GM19372 (cell line): ENCODE results near the gene KAZN.

Experiments
- ATAC-seq: cut with Tn5 transposase; IDR thresholded peaks from one replicate; pipeline ENCODE4 v1.9.1; 2021; ENCODE audit warnings: mild to moderate bottlenecking, low read depth, moderate library complexity; ENCODE audit not compliant: unreplicated experiment

Gene KAZN

DNA sequence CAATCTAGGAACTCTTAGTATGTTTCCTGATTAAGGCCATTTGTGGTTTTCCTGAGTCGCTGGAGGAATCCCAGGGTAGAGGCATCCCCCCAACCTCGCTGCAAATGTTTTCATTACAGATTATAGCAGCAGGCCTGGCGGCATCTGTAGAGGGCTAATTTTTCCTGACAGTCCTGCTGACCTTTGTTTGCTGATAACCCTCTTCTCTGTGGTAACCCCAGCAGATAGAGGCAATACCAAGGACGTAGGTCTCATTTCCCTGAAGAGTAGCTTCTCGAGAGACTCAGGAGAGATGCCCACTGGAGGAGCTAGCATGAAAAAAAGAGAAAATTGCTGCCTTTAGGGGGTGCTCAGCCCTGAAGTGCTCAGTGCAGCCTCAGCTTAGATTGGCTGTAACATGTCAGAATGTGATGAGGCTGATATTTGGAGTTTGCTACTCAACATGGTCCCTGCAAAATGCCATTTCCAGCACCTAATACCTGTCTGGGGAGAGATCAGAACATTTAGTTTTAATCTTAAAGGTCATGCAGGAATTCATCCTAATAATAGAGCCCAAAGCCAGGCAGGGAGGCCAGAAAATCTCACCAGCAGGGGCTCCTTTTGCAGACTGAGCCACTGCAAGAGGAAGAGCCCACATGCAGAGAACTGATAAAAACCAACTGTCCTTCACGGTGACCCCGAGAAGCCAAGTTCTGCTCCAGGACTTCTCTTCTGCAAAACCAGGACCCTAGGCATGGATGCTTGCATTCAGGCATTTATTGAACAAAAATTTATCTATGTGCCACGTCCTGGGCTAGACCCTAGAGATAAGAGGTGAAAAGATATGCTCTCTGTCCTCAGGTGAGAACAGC is 184.5 kb downstream of the KAZN start:
- ATAC-seq: no peak

DNA sequence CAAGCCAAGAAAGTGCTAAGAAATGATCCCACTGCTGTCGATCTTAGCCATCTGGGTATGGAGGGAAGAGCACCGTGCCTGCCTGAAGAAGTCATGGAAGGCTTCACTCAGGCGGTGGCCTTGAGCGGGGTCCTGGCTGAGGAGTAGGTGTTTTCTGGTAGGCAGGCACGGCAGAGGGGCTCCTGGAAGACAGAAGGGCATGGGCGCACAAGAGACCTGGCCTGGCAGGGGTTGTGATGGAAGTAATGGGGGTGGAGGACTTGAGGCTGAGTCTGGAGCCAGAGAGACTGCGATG is 185.1 kb downstream of the KAZN start:
- ATAC-seq: no peak

DNA sequence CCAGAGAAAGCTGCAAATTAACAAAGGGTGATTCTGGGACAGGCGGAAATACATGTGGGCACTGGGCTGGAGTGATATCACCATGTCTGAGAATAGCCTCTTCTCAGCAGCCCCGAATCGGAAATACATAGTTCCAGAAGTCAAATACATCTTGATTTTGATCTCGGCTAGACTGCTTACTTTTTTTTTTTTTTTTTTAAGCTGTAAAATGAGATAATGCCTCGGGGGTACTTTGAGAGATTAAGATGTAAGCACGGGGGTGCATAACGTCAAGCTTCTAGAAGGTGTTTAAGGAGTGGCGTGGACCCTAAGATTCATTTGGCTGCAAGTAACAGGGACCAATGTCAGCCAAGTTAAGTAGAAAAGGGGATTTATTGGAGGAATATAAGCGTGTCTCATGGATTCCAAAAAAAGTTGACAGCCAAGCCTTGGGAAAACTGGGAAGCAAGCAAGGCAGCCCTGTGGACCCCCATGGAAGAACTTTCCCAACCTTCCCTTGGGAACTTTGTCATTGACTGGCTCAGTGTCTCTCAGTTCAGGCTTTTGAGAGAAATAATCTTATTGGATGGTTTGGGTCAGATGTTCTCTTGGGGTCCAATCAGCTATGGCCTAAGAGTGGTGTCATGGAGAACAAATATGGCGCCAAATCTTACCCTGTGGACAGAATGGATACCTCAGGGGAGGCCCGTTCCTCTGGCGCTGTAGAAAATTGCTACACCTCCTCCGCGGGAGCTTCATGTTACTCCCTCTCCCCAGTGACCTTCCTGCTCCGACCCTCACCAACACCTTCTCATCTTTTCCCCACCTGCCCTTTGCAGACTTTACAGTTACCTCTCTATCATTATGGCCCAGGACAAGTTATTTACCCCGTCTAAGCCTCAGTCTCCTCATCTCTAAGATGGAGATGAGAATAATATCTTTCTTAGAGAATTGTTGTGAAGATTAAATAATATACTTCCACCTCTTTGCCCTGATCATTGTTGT is 186.6 kb downstream of the KAZN start:
- no peak for ATAC-seq

DNA sequence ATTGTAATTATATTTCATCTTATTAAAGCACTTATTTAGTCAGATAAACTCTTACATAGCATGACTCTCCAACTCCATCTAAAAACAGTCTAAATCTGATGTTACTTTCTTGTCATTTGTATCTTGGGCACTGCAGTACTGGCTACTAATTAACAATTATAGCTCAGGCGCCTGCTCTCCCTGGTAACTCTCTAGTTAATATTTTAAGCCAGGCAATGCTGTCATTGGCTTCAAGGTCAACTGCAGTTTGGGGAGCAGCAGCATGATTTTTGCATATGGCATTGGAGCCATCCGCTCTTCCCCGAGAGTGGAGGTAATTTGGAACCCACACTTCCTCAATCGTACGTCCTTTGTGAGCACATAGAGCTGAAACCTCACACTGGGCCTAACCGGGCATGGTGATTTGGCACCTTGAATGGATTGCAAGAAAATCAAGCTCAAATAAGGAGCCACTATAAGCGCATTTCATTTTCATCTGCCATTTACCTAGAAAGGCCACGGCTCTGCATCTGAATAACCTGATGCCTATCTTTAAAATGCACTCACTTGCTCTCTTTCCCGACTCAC is 187.7 kb downstream of the KAZN start:
- ATAC-seq: no peak

DNA sequence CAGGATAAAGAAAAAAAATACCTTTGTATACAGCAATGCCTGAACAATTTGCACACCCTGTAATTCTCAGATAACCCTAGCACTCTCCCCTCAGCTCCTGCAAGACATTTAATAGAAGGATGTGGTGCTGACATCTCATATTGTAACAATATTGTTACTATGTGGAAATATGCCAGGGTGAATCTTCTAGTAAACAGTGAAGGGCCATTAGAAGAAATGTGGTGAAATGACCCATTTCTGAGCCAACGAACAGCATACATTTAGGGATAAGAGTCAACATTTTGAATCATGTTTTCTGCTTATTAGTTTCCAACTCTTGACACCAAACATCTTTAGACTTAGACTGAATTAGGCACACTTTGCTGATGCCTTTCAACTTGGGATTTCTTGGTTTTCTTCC is 188.2 kb downstream of the KAZN start:
- ATAC-seq: no peak

DNA sequence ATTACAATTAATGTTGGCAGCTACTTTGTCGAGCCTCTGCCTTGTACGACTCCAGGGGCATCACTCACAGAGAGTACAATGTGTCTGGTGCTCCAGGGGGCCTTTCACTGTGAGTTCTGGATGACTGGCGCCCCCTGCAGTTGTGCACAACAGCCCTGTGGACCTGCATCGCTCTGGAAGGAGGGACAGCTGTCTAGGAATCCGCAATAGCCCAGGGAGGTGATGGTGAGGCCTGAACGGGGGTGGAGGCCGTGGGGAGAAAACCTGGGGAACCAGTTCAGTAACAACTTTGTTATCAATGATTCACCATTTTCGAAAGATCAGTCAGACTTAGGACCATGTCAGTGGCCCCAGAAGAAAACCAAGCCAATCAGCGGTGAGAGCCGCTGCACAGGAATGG is 189.1 kb downstream of the KAZN start:
- no peak for ATAC-seq

DNA sequence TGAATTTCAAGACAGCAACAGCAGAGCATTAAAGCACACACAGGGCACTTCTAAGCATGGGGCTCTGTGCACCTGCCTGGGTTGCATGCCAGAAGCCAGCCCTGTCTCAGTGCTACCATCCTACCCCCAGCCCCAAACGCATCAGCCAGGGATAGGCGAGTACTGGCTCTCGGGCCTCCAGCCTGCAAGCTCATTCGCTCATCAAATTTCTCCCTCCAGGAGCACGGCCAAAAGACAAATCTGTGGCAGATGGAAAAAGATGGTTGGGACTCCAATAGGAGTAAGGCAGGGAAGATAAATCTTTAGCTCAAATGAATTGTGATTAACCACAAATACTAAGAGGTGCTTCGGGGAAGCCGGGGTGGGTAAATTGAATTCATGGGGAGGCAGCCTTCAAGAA is 189.6 kb downstream of the KAZN start:
- ATAC-seq: no peak

DNA sequence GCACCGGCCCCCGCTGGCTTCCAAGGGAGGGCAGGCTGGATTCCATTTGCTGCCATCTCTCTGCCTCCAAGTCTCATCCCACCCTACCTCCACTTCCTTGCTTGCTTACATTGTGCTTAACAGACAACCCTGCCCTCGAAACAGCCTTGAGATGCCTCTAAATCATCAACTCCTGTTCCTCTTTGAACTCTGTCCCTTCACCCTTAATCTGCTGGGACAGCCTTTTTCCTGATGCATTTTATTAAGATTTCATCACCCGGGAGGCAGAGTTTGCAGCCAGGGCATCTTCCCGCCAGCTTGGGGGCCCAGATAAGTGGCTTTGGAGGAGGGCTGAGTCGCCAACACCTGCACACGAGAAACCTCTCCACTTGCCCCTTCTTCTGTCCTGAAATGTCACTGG is 192.5 kb downstream of the KAZN start:
- no peak for ATAC-seq

DNA sequence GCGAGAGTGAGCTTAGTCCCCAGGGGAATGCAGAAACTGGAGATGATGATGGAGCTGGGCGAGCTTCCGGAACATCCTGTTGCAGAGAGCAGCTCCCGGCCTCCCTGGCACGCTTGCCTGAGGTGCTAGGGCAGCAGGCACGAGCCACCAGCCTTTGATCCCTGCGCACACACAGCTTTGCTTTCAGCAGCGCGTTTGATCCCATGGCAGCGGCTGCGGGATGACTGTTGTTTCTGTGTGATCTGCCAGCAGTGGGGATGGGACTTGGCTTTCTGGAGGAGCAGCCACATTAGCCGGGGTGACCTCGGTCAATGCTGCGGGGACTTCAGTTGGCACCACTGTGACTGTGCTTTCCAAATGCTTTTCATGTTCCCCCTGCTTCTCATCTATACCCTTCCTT is 193.2 kb downstream of the KAZN start:
- ATAC-seq: no peak

DNA sequence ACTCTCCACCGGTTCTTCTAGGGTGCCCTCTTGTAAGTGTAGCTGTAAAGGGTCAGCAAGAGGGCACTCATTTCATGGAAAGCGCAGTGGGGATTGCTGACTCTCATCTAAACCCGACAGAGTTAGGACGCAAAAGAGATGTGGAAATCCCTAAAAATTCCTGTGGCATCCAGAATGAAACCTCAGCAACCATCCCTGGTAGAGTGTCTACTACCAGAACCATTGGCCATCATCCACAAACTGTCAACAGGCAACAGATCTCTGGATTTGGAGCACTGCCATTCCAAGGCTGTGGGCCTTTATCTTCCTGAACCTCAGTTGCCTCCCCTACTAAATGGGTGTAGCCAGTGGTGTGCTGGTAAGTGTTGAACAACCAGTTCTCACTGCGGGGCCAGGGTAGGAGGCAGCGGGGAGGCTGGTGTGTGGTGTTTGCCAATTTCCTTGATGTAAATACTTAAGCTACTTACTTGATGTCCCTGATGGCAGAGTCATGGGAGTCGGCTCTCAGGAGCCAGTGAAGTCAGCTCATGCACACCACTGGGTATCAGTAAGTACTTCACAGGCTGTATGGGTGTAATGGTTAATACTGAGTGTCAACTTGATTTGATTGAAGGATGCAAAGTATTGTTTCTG is 195.8 kb downstream of the KAZN start:
- ATAC-seq: no peak

DNA sequence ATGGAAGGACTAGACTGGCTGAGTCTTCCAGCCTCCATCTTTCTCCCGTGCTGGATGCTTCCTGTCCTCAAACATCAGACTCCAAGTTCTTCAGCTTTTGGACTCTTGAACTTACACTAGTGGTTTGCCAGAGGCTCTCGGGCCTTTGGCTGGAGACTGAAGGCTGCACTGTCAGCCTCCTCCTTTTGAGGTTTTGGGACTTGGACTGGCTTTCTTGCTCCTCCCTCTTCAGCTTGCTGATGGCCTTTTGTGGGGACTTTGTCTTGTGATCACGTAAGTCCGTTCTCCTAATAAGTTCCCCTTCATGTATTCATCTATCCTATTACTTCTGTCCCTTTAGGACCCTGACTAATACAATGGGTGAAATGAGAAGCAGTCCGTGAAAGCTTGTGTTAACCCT is 196.4 kb downstream of the KAZN start:
- no peak for ATAC-seq

DNA sequence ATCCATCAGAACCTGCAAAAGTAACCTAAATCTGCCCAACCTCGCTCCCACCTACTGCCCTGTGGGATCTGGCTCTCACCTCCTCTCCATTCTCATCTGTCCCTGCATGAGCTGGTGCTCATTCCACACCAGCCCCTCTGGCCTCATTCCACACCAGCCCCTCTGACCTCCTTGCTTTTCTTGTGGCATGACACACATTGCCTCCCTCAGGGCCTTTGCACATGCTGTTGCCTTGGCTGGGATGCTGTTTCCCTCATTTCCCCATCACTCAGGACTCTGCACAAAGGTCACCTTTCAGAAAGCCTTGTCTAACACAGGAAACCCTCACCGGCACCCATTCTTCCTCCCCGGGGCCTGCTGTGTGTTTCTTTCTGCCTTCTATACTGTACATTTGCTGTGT is 197.1 kb downstream of the KAZN start:
- ATAC-seq: no peak

DNA sequence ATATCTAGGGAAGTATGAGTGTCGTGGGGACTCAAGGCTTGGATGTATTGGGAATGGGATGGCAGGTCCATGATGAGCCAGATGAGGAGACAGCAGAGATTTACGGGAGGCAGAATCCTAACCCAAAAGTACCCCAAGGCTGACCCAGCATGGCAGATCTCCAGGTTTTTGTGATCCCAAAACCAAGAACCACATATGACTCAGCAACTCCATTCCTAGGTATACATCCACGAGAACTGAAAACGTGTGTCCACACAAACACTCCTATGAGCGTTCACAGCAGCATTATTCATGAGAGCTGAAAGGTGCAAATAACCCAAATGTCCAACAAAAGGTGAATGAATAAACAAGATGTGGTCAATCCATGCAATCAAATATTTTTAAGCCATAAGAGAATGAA is 201.5 kb downstream of the KAZN start:
- no peak for ATAC-seq

DNA sequence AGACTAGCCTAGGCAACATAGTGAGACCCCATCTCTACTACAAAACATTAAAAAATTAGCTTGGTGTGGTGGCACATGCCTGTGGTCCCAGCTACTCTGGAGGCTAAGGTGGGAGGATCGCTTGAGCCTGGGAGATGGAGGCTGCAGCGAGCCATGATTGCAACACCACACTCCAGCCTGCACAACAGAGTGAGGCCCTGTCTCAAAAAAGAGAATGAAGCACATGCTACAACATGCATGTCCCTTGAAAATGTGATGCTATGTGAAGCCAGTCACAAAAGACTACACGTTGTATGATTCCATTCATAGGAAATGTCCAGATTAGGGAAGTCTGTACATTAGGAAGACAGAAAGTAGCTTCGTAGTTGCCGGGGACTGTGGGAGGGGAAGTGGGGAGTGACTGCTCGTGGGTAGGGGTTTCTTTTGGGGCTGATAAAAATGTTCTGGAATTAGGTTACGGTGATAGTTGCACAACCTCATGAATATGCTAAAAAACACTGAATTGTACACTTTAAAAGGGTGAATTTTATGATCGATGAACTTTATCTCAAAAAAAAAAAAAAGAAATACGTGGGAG is 202.1 kb downstream of the KAZN start:
- ATAC-seq: no peak

DNA sequence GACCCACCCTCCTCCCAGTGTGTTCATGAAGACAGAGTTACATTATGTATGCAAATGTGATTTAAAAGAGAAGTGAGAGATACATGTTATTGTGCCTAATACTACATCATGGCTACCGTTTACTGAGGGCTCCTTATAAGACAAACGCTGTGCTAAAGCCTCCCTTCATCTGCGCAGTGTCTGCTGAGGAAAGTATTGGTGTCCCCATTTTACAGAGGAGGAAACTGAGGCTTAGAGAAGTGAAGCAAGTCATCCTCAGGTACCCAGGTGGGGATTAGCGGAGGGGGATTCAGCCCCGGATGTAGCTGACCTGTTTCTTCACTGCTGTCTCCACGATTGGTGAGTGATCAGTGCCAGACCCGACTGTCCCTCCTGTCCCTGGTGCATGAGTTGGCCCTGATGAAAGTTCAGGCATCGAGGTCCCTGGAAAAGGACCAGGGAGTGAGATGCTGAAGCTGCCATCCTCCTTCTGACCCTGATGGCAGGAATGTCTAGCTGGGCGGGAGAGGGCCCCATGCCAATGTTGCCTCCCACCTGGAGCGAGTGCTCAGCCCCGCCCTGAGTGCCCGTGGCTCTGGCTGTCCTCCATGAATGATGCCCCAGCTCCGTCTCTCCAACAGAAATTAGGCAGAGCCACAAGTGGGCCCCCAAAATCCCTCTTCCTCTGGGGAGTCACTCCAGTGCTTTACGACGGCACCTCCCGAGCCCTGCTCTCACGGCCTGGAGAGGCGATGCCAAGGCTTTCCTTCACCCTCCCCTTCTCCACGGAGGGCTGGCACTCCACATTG is 204.7 kb downstream of the KAZN start:
- ATAC-seq: no peak

DNA sequence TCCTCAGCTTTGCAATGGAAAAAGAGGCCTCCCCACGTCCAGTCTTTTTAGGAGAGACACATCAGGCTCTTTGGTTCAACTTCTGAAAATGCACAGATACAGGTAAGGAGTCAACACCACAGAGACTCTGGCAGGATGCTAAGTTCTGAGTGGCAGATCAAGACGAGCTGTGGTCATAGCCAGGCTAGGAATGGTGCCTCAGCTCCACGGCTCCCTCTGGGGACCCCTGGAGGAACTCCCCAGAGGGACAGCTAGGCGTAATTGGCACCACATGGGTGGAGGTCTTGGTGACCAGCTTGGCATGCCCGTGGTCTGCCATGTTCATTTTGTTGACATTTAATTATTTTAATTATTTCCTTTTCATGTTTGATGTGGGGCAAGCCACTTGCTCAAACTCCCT is 206.1 kb downstream of the KAZN start:
- no peak for ATAC-seq

DNA sequence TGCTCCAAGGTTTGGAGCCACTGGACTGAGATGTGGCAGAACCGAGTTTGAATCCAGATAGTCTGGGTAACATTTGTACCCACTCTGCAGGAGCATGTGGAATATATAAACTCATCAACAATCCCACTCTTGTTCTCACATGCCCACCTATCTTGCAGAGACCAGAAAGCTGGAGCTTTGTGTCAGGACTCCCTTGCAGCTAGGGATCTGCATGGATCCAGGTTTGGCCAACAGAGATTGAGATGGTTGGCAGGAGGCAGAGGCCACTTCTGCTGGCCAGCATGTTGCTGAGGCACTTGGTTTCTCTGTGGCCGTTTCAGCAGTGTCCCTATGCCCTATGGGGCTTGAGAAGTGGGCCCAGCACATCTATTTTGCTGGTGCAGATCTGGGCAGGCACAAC is 208.3 kb downstream of the KAZN start:
- no peak for ATAC-seq

DNA sequence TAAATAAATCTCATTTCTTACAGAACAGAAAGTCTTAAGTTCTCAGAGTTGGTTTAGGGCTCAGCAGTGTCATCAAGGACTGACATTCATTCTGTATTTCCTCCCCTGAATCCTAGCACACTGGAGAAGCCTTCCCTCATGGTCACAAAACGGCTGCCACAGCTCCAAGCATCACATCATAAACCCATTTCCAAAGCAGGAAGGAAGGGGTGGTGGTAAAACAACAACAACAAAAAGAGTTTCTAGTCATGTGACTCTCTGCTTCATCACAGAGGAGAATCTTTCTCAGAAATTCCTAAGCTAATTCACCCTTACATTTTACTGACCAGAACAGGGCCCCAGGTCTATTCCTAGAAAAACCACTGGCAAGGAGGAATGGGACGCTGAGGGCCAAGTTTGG is 210.3 kb downstream of the KAZN start:
- ATAC-seq: no peak

DNA sequence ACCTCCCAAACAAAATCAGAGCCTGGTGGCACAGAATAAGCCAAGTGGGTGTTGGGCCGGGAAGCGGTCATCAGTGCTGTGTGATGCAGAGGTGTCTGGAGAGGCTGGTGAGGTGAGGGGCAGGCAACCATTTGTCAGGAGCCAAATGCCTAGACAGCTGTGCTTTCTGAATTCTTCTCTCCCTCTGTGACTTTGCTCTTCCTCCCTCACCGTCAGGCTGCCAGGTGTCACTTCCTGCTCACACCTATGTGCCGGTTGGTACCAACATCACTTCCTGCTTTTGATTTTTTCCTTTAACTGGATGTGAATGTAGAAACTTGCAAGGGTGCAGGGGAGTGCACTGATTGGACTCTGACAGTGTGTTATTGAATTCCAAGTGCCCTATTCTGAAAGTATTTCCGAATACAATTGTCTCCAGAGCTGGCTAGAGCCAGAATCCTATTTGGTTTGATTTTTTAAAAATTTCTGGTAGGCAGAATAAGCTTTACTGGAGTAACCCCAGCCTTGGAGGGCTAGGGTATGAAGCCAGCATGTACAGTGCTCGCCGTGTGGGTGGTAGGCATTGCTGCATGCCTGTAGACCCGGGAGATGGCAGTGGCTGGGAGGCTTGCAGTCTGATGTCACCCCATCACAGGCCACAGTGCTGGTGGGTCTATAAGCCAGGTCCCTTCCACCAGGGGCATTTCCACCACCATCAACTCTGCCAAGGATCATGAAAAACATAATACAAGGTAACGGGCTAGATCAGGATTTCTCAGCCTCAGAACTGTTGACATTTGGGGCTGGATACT is 210.9 kb downstream of the KAZN start:
- no peak for ATAC-seq
